ENCODE measurements around the gene FBLN1.

FBLN1 gene

GRCh38 chr22:45482169-45482568, 20.5 kb upstream of the FBLN1 start:
- H3K9me3 ChIP-seq (ENCODE audit: insufficient read depth, low read length) = no peaks in the 10 kb centered on the region
- H4K20me1 ChIP-seq (ENCODE audit: insufficient read depth, low read length) = no peaks in the 10 kb centered on the region
- H3K36me3 ChIP-seq (replicated peaks; ENCODE audit: low read depth, low read length) = no peaks in the 10 kb centered on the region
- H3K4me3 ChIP-seq (ENCODE audit: low read length) = no peak overlapping the region
- H2AFZ ChIP-seq (ENCODE audit: low read depth, low read length) = no peak overlapping the region
- H3K27me3 ChIP-seq (ENCODE audit: low read depth, low read length) = peaks cover 27% of the 10 kb centered on the region; the same call in 1 of the 2 replicates
- H3K9ac ChIP-seq (ENCODE audit: low read length) = no peak overlapping the region
- H3K27ac ChIP-seq (ENCODE audit: low read length) = no peak overlapping the region
- H3K4me1 ChIP-seq (ENCODE audit: low read length) = no peaks in the 10 kb centered on the region
- H3K4me2 ChIP-seq (ENCODE audit: low read length) = no peak overlapping the region
- TF ChIP-seq EZH2phosphoT487 (IDR thresholded peaks at IDR 0.05; ENCODE audit: low read depth) = no peak
- no peak for TF ChIP-seq CTCF (IDR thresholded peaks at IDR 0.05; ENCODE audit: low read depth, low read length)
- no peaks in the 10 kb centered on the region for H3K79me2 ChIP-seq (ENCODE audit: low read length)

- TF ChIP-seq CTCF (IDR thresholded peaks at IDR 0.05; ENCODE audit: low read depth, low read length) (no peak), EZH2phosphoT487 (IDR thresholded peaks at IDR 0.05; ENCODE audit: low read depth) (no peak)
- peaks cover 4% of the 10 kb centered on the region; the same call in 1 of the 2 replicates for H3K9me3 ChIP-seq (ENCODE audit: insufficient read depth, low read length)
- no peaks in the 10 kb centered on the region for H3K36me3 ChIP-seq (replicated peaks; ENCODE audit: low read depth, low read length)
- no peak overlapping the region for H3K9ac ChIP-seq (ENCODE audit: low read length)
- H3K27ac ChIP-seq (ENCODE audit: low read length) = no peak overlapping the region
- H4K20me1 ChIP-seq (ENCODE audit: insufficient read depth, low read length) = no peaks in the 10 kb centered on the region
- H2AFZ ChIP-seq (ENCODE audit: low read depth, low read length) = no peak overlapping the region
- no peak overlapping the region for H3K4me3 ChIP-seq (ENCODE audit: low read length)
- peaks cover 26% of the 10 kb centered on the region for H3K27me3 ChIP-seq (ENCODE audit: low read depth, low read length)
- H3K4me2 ChIP-seq (ENCODE audit: low read length) = no peak overlapping the region
- H3K4me1 ChIP-seq (ENCODE audit: low read length) = no peaks in the 10 kb centered on the region
- H3K79me2 ChIP-seq (ENCODE audit: low read length) = no peaks in the 10 kb centered on the region
These were observed 19.4 kb upstream of the FBLN1 start for GRCh38 chr22:45483319-45483718.

- peaks cover 11% of the 10 kb centered on the region; the same call in 1 of the 2 replicates for H3K9me3 ChIP-seq (ENCODE audit: insufficient read depth, low read length)
- H3K36me3 ChIP-seq (replicated peaks; ENCODE audit: low read depth, low read length) = no peaks in the 10 kb centered on the region
- H3K4me3 ChIP-seq (ENCODE audit: low read length) = no peak overlapping the region
- H2AFZ ChIP-seq (ENCODE audit: low read depth, low read length) = no peak overlapping the region
- no peak overlapping the region for H3K4me2 ChIP-seq (ENCODE audit: low read length)
- peaks cover 27% of the 10 kb centered on the region for H3K27me3 ChIP-seq (ENCODE audit: low read depth, low read length)
- TF ChIP-seq CTCF (IDR thresholded peaks at IDR 0.05; ENCODE audit: low read depth, low read length) = no peak
- no peak for TF ChIP-seq EZH2phosphoT487 (IDR thresholded peaks at IDR 0.05; ENCODE audit: low read depth)
- no peak overlapping the region for H3K9ac ChIP-seq (ENCODE audit: low read length)
- H3K4me1 ChIP-seq (ENCODE audit: low read length) = no peaks in the 10 kb centered on the region
- H4K20me1 ChIP-seq (ENCODE audit: insufficient read depth, low read length) = no peaks in the 10 kb centered on the region
- H3K79me2 ChIP-seq (ENCODE audit: low read length) = no peaks in the 10 kb centered on the region
- no peak overlapping the region for H3K27ac ChIP-seq (ENCODE audit: low read length)
These were observed 18.7 kb upstream of the FBLN1 start for GRCh38 chr22:45483918-45484499.

- TF ChIP-seq EZH2phosphoT487 (IDR thresholded peaks at IDR 0.05; ENCODE audit: low read depth) (no peak), CTCF (IDR thresholded peaks at IDR 0.05; ENCODE audit: low read depth, low read length) (no peak)
- no peaks in the 10 kb centered on the region for H3K36me3 ChIP-seq (replicated peaks; ENCODE audit: low read depth, low read length)
- H3K27ac ChIP-seq (ENCODE audit: low read length) = no peak overlapping the region
- no peak overlapping the region for H3K4me2 ChIP-seq (ENCODE audit: low read length)
- no peaks in the 10 kb centered on the region for H4K20me1 ChIP-seq (ENCODE audit: insufficient read depth, low read length)
- H3K9ac ChIP-seq (ENCODE audit: low read length) = no peak overlapping the region
- no peaks in the 10 kb centered on the region for H3K79me2 ChIP-seq (ENCODE audit: low read length)
- H3K4me1 ChIP-seq (ENCODE audit: low read length) = no peaks in the 10 kb centered on the region
- H3K27me3 ChIP-seq (ENCODE audit: low read depth, low read length) = peaks cover 27% of the 10 kb centered on the region
- H2AFZ ChIP-seq (ENCODE audit: low read depth, low read length) = no peak overlapping the region
- no peak overlapping the region for H3K4me3 ChIP-seq (ENCODE audit: low read length)
- peaks cover 12% of the 10 kb centered on the region; the same call in 1 of the 2 replicates for H3K9me3 ChIP-seq (ENCODE audit: insufficient read depth, low read length)
These were observed 17.9 kb upstream of the FBLN1 start for GRCh38 chr22:45484742-45485141.
